ENCODE results near the gene SIPA1L2.
A peak's percentile ranks its signal among the peaks of the same experiment; 100 is the strongest.

Gene SIPA1L2

DNA sequence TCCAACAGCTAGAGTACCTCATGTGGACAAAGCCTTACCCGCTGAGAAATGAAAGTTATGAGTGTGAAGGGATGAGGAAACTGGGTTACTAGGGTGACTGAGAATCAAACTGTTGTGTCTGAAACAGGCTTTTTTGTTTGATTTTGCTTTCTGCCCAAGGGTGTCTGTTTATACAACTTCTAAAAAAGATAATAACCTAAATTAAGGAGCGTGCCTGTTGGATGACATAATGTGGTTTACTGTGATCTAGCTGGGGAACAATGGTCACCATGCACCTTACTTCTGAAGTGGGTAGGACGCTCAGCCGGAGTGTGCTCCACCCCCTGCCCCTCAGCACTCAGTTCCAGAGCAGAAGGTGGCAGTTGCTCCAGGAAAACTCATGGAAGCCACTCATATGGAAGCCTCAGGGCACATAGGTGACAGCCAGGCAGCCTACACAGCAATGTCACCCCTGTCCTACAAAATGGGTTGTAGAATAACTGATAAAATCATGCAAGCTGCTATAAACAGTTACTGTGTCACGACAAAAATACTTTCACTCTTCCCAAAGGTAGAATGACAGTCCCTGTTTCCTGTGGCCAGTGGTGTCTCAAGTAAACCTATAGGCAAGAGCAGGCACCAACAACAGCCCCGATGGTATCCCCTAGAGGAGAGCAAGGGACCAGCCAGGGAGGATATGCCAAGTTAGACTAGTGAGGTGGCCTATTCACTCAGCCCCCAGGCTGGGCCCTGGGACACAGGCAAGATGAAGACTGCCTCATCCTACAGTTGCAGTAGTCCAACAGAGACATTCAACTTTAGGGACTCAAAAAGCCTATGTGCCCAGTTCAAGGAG, 29.3 kb downstream of the SIPA1L2 start (continued):
- TF ChIP-seq ZFHX2 (tag by site-specific recombination; conservative IDR thresholded peaks at IDR 0.05): 0 out of 2 replicates have a peak, but pooled peaks have one; percentile 20
- 0 out of 2 replicates have a peak, but pooled peaks have one; percentile 9 for TF ChIP-seq ZNF184 (tag by site-specific recombination; IDR thresholded peaks at IDR 0.05)
- peak; percentile 68; the same call in 1 of the 2 replicates for TF ChIP-seq ZNF10 (tag by site-specific recombination; IDR thresholded peaks at IDR 0.05)
- TF ChIP-seq SP3 (tag by site-specific recombination; IDR thresholded peaks at IDR 0.05): peak; percentile 32; the same call in 1 of the 2 replicates
- TF ChIP-seq, protein P1, sequence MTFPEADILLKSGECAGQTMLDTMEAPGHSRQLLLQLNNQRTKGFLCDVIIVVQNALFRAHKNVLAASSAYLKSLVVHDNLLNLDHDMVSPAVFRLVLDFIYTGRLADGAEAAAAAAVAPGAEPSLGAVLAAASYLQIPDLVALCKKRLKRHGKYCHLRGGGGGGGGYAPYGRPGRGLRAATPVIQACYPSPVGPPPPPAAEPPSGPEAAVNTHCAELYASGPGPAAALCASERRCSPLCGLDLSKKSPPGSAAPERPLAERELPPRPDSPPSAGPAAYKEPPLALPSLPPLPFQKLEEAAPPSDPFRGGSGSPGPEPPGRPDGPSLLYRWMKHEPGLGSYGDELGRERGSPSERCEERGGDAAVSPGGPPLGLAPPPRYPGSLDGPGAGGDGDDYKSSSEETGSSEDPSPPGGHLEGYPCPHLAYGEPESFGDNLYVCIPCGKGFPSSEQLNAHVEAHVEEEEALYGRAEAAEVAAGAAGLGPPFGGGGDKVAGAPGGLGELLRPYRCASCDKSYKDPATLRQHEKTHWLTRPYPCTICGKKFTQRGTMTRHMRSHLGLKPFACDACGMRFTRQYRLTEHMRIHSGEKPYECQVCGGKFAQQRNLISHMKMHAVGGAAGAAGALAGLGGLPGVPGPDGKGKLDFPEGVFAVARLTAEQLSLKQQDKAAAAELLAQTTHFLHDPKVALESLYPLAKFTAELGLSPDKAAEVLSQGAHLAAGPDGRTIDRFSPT (tag by site-specific recombination; IDR thresholded peaks at IDR 0.05): 0 out of 2 replicates have a peak, but pooled peaks have one; percentile 15
- TF ChIP-seq SALL2 (tag by site-specific recombination; IDR thresholded peaks at IDR 0.05; ENCODE audit: borderline replicate concordance): no peak
- TF ChIP-seq, protein P2, sequence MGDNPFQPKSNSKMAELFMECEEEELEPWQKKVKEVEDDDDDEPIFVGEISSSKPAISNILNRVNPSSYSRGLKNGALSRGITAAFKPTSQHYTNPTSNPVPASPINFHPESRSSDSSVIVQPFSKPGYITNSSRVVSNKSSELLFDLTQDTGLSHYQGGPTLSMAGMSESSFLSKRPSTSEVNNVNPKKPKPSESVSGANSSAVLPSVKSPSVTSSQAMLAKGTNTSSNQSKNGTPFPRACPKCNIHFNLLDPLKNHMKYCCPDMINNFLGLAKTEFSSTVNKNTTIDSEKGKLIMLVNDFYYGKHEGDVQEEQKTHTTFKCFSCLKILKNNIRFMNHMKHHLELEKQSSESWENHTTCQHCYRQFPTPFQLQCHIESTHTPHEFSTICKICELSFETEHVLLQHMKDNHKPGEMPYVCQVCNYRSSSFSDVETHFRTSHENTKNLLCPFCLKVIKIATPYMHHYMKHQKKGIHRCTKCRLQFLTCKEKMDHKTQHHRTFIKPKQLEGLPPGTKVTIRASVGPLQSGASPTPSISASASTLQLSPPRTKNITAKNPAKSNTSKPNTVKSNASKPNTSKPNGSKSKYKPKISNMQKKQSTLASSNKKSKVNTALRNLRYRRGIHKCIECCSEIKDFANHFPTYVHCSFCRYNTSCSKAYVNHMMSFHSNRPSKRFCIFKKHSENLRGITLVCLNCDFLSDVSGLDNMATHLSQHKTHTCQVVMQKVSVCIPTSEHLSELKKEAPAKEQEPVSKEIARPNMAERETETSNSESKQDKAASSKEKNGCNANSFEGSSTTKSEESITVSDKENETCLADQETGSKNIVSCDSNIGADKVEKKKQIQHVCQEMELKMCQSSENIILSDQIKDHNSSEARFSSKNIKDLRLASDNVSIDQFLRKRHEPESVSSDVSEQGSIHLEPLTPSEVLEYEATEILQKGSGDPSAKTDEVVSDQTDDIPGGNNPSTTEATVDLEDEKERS (tag by site-specific recombination; IDR thresholded peaks at IDR 0.05): peak; percentile 45; the same call in 1 of the 2 replicates
- peak; percentile 84 for TF ChIP-seq SCRT2 (tag by site-specific recombination; IDR thresholded peaks at IDR 0.05)
- TF ChIP-seq ZFP69B (tag by site-specific recombination; IDR thresholded peaks at IDR 0.05): peak; percentile 41; the same call in 1 of the 2 replicates
- no peak for TF ChIP-seq ZBTB1 (tag by site-specific recombination; IDR thresholded peaks at IDR 0.05)
- no peak for TF ChIP-seq ZNF654 (tag by site-specific recombination; IDR thresholded peaks at IDR 0.05; ENCODE audit: low read depth)
- TF ChIP-seq, protein P3, sequence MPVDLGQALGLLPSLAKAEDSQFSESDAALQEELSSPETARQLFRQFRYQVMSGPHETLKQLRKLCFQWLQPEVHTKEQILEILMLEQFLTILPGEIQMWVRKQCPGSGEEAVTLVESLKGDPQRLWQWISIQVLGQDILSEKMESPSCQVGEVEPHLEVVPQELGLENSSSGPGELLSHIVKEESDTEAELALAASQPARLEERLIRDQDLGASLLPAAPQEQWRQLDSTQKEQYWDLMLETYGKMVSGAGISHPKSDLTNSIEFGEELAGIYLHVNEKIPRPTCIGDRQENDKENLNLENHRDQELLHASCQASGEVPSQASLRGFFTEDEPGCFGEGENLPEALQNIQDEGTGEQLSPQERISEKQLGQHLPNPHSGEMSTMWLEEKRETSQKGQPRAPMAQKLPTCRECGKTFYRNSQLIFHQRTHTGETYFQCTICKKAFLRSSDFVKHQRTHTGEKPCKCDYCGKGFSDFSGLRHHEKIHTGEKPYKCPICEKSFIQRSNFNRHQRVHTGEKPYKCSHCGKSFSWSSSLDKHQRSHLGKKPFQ (tag by site-specific recombination; IDR thresholded peaks at IDR 0.05): peak; percentile 64; the same call in 1 of the 2 replicates
- no peak for TF ChIP-seq ZNF48 (tag by site-specific recombination; IDR thresholded peaks at IDR 0.05)
- 0 out of 2 replicates have a peak, but pooled peaks have one; percentile 18 for TF ChIP-seq MZF1 (tag by site-specific recombination; IDR thresholded peaks at IDR 0.05; ENCODE audit: borderline replicate concordance)
- TF ChIP-seq ZFP37 (tag by site-specific recombination; IDR thresholded peaks at IDR 0.05): no peak
- peak; percentile 67 for TF ChIP-seq ZSCAN23 (tag by site-specific recombination; IDR thresholded peaks at IDR 0.05)
- TF ChIP-seq OSR2 (tag by site-specific recombination; IDR thresholded peaks at IDR 0.05): peak; percentile 88

All from HEK293 (cell line).